C4-2B (cell line): Measurements from ENCODE around the gene GART.

Experiments used
- CTCF ChIP-seq: fragments of 450-650 bp; conservative IDR thresholded peaks from 2 replicates; pipeline ENCODE4 v1.5.1; 2017; ENCODE audit warnings: mild to moderate bottlenecking
- ZFX ChIP-seq: fragments of 450-650 bp; IDR thresholded peaks from 2 replicates; pipeline ENCODE4 v1.6.1; 2017

GRCh38 chr21:33578214-33578613, 36.3 kb upstream of the GART start:
- no peak for TF ChIP-seq CTCF
- TF ChIP-seq ZFX, result no peak
